Measurements from ENCODE around the gene TBC1D22A. TPM values are rescaled to one million over a fixed set of nuclear protein-coding genes. Genes with fewer than 3 reads are reported as not detected.

Gene TBC1D22A
- total RNA-seq, 1 donor from 2014 or later = 24.2 TPM

DNA sequence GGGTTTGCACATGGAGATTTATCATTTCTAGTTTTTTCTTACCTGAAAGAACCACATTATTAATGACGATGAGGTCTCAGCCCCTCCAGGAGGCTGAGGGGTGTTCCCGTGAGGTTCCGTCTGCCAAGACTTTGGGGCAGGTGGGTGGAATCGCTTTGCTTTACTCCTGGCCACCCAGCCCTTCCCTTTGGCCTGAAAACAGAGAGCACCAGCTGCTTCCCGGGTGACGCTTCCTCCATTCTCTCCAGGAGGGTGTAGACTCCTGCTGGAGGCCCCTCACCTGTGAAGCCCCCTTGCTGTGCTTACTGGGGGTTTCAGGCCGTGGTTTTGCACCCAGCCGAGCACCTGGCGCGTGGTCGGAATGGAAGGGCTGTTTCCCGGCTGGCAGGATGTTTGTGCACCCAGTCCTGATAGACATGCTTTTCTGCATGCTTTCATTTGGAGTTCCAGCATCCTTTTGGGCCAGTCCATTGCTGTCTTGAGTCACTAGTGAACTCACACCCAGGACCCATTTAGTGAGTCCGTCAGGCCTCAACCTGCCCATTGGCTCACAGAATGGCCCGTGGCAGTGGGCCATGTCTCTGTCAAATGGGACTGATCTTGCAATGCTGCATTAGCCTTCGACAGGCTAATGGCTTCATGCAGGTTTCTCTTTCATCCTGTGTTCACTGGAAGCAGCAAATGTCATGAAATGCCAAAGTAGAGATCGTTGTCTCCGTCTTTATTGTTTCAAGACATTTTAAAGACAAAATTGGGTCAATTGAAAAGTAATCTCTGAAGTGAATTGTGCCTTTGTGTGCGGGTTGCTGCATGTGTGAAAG is 360.8 kb downstream of the TBC1D22A start:
- Mint-ChIP-seq H3K36me3 (ENCODE audit: low read depth, unreplicated experiment) (peaks cover 1% of the 10 kb centered on the region), H3K4me1 (ENCODE audit: low read depth, unreplicated experiment) (peaks cover 11% of the 10 kb centered on the region), H3K9me3 (ENCODE audit: unreplicated experiment) (no peaks in the 10 kb centered on the region), H3K27ac (ENCODE audit: unreplicated experiment) (no peak overlapping the region), H3K4me3 (ENCODE audit: unreplicated experiment) (no peak overlapping the region), H3K27me3 (ENCODE audit: low read depth, unreplicated experiment) (no peaks in the 10 kb centered on the region)
- Histone ChIP-seq H4K20me1 (ENCODE audit: insufficient read depth, low read length) (no peaks in the 10 kb centered on the region), H3K4me3 (ENCODE audit: insufficient read depth, low read depth, low read length) (no peak overlapping the region), H2AFZ (ENCODE audit: low read depth, low read length) (no peak overlapping the region), H3K79me2 (ENCODE audit: insufficient read depth, low read length) (no peaks in the 10 kb centered on the region), H3K9ac (ENCODE audit: low read length) (no peak overlapping the region), H3K27ac (ENCODE audit: low read depth, low read length) (no peak overlapping the region), H3K36me3 (ENCODE audit: insufficient read depth, low read length) (no peaks in the 10 kb centered on the region), H3K4me2 (ENCODE audit: low read length) (no peak overlapping the region), H3K27me3 (ENCODE audit: insufficient read depth, low read length) (no peaks in the 10 kb centered on the region), H3K4me1 (ENCODE audit: insufficient read depth, low read length) (no peaks in the 10 kb centered on the region), H3K9me3 (ENCODE audit: insufficient read depth, low read depth, low read length) (no peaks in the 10 kb centered on the region)
- TF ChIP-seq CTCF (IDR thresholded peaks at IDR 0.05; ENCODE audit: insufficient read depth, low read depth, low read length) (no peak), EZH2 (IDR thresholded peaks at IDR 0.05; ENCODE audit: insufficient read depth, low read length) (no peak)
- FAIRE-seq (no peak), DNase-seq (ENCODE audit: low read depth) (no peak)

GRCh38 chr22:47123827-47124442 is 361.5 kb downstream of the TBC1D22A start:
- Histone ChIP-seq H3K4me1 (ENCODE audit: insufficient read depth, low read length) (no peaks in the 10 kb centered on the region), H3K36me3 (ENCODE audit: insufficient read depth, low read length) (no peaks in the 10 kb centered on the region), H3K4me3 (ENCODE audit: insufficient read depth, low read depth, low read length) (no peak overlapping the region), H3K4me2 (ENCODE audit: low read length) (no peak overlapping the region), H2AFZ (ENCODE audit: low read depth, low read length) (no peak overlapping the region), H3K9me3 (ENCODE audit: insufficient read depth, low read depth, low read length) (no peaks in the 10 kb centered on the region), H4K20me1 (ENCODE audit: insufficient read depth, low read length) (no peaks in the 10 kb centered on the region), H3K27me3 (ENCODE audit: insufficient read depth, low read length) (no peaks in the 10 kb centered on the region), H3K79me2 (ENCODE audit: insufficient read depth, low read length) (no peaks in the 10 kb centered on the region), H3K9ac (ENCODE audit: low read length) (no peak overlapping the region), H3K27ac (ENCODE audit: low read depth, low read length) (no peak overlapping the region)
- peak overlapping the region; percentile 9 for H3K27ac Mint-ChIP-seq (ENCODE audit: unreplicated experiment)
- H3K27me3 Mint-ChIP-seq (ENCODE audit: low read depth, unreplicated experiment) = no peaks in the 10 kb centered on the region
- H3K9me3 Mint-ChIP-seq (ENCODE audit: unreplicated experiment) = no peaks in the 10 kb centered on the region
- peaks cover 11% of the 10 kb centered on the region for H3K4me1 Mint-ChIP-seq (ENCODE audit: low read depth, unreplicated experiment)
- FAIRE-seq (no peak), DNase-seq (ENCODE audit: low read depth) (no peak)
- H3K4me3 Mint-ChIP-seq (ENCODE audit: unreplicated experiment) = peak overlapping the region; percentile 54
- no peak for TF ChIP-seq EZH2 (IDR thresholded peaks at IDR 0.05; ENCODE audit: insufficient read depth, low read length)
- TF ChIP-seq CTCF (IDR thresholded peaks at IDR 0.05; ENCODE audit: insufficient read depth, low read depth, low read length) = no peak
- H3K36me3 Mint-ChIP-seq (ENCODE audit: low read depth, unreplicated experiment) = peaks cover 1% of the 10 kb centered on the region

DNA sequence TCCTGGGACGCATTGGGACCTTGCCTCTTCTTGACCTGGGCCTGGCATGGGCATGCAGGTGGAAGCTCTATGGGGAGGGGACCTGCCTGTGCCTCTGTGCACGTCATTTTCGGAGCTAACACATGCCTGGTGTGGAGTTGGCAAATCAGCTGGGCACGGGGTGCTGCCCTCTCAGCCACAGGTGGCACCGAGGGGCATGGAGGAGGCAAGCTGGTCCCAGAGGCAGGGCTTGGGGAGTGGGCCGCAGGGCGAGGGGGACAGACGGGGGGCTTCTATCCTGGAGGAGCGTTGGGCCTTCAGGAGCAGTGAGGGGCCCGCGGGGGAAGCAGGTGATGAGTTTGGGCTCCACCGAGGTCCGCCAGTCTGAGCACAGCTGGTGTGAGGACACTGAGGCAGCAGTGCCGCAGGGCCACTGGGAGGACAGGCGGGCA is 362.0 kb downstream of the TBC1D22A start:
- H3K4me2 ChIP-seq (ENCODE audit: low read length) = no peak overlapping the region
- Mint-ChIP-seq H3K36me3 (ENCODE audit: low read depth, unreplicated experiment) (peaks cover 1% of the 10 kb centered on the region), H3K4me3 (ENCODE audit: unreplicated experiment) (no peak overlapping the region), H3K27me3 (ENCODE audit: low read depth, unreplicated experiment) (no peaks in the 10 kb centered on the region), H3K4me1 (ENCODE audit: low read depth, unreplicated experiment) (peaks cover 11% of the 10 kb centered on the region), H3K27ac (ENCODE audit: unreplicated experiment) (no peak overlapping the region), H3K9me3 (ENCODE audit: unreplicated experiment) (no peaks in the 10 kb centered on the region)
- no peaks in the 10 kb centered on the region for H3K4me1 ChIP-seq (ENCODE audit: insufficient read depth, low read length)
- TF ChIP-seq EZH2 (IDR thresholded peaks at IDR 0.05; ENCODE audit: insufficient read depth, low read length) (no peak), CTCF (IDR thresholded peaks at IDR 0.05; ENCODE audit: insufficient read depth, low read depth, low read length) (no peak)
- no peaks in the 10 kb centered on the region for H3K9me3 ChIP-seq (ENCODE audit: insufficient read depth, low read depth, low read length)
- H4K20me1 ChIP-seq (ENCODE audit: insufficient read depth, low read length) = no peaks in the 10 kb centered on the region
- no peak for DNase-seq (ENCODE audit: low read depth)
- H3K36me3 ChIP-seq (ENCODE audit: insufficient read depth, low read length) = no peaks in the 10 kb centered on the region
- no peak overlapping the region for H3K27ac ChIP-seq (ENCODE audit: low read depth, low read length)
- H3K27me3 ChIP-seq (ENCODE audit: insufficient read depth, low read length) = no peaks in the 10 kb centered on the region
- H3K4me3 ChIP-seq (ENCODE audit: insufficient read depth, low read depth, low read length) = no peak overlapping the region
- H3K9ac ChIP-seq (ENCODE audit: low read length) = no peak overlapping the region
- no peaks in the 10 kb centered on the region for H3K79me2 ChIP-seq (ENCODE audit: insufficient read depth, low read length)
- no peak for FAIRE-seq
- H2AFZ ChIP-seq (ENCODE audit: low read depth, low read length) = no peak overlapping the region

Measured in astrocyte (in vitro differentiated cells and primary cell).